WTC11 (cell line): ENCODE results near the gene DHTKD1.

Experiments
- ATF2 ChIP-seq: sonication (generic); formaldehyde crosslinking; IDR thresholded peaks from 2 replicates; pipeline ENCODE4 v1.8.1; 2022; ENCODE audit warnings: low read depth, missing genetic modification reagents, borderline replicate concordance
- CREB1 ChIP-seq: sonication (generic); formaldehyde crosslinking; IDR thresholded peaks from 2 replicates; pipeline ENCODE4 v1.8.0; 2023; ENCODE audit warnings: mild to moderate bottlenecking, missing genetic modification reagents
- CTCF ChIP-seq: fragments of 200-600 bp; IDR thresholded peaks from 2 replicates; pipeline ENCODE4 v1.8.0; 2022; ENCODE audit warnings: antibody characterized with exemption
- ESRRA ChIP-seq: sonication (generic); formaldehyde crosslinking; IDR thresholded peaks from 2 replicates; pipeline ENCODE4 v1.8.1; 2022; ENCODE audit warnings: mild to moderate bottlenecking, missing genetic modification reagents, borderline replicate concordance
- IRF1 ChIP-seq: sonication (generic); formaldehyde crosslinking; IDR thresholded peaks from 2 replicates; pipeline ENCODE4 v1.8.0; 2023; ENCODE audit warnings: missing genetic modification reagents
- JUN ChIP-seq: sonication (generic); formaldehyde crosslinking; IDR thresholded peaks from 2 replicates; pipeline ENCODE4 v1.8.0; 2023; ENCODE audit warnings: mild to moderate bottlenecking, missing genetic modification reagents
- MAX ChIP-seq: sonication (generic); formaldehyde crosslinking; IDR thresholded peaks from 2 replicates; pipeline ENCODE4 v1.8.0; 2022; ENCODE audit warnings: mild to moderate bottlenecking, missing genetic modification reagents
- MXD4 ChIP-seq: fragments of 250-450 bp; sonication (Bioruptor Pico); IDR thresholded peaks from 2 replicates; pipeline ENCODE4 v1.8.0; 2021; ENCODE audit warnings: mild to moderate bottlenecking, moderate library complexity, borderline replicate concordance
- NR2C2 ChIP-seq: sonication (generic); formaldehyde crosslinking; IDR thresholded peaks from 2 replicates; pipeline ENCODE4 v1.8.0; 2022; ENCODE audit warnings: mild to moderate bottlenecking, missing genetic modification reagents
- RELA ChIP-seq: sonication (generic); formaldehyde crosslinking; IDR thresholded peaks from 2 replicates; pipeline ENCODE4 v1.8.1; 2022; ENCODE audit warnings: missing genetic modification reagents, mild to moderate bottlenecking, borderline replicate concordance
- TCF7 ChIP-seq: sonication (generic); formaldehyde crosslinking; IDR thresholded peaks from 2 replicates; pipeline ENCODE4 v1.8.0; 2022; ENCODE audit warnings: mild to moderate bottlenecking, low read depth, missing genetic modification reagents, moderate library complexity
- ZBTB21 ChIP-seq: sonication (generic); formaldehyde crosslinking; IDR thresholded peaks from 2 replicates; pipeline ENCODE4 v1.8.1; 2023; ENCODE audit warnings: mild to moderate bottlenecking, missing genetic modification reagents, borderline replicate concordance
- ZNF423 ChIP-seq: fragments of 250-450 bp; sonication (Bioruptor Pico); IDR thresholded peaks from 2 replicates; pipeline ENCODE4 v2.1.2; 2022; ENCODE audit warnings: mild to moderate bottlenecking, moderate library complexity

GRCh38 chr10:12135631-12136030, 66.9 kb downstream of the DHTKD1 start:
- TF ChIP-seq CTCF (no peak), NR2C2 (CRISPR knock-in tag) (no peak), TCF7 (CRISPR knock-in tag) (no peak), MAX (CRISPR knock-in tag) (no peak), ZNF423 (CRISPR knock-in tag) (no peak), ATF2 (no peak), ZBTB21 (no peak), IRF1 (CRISPR knock-in tag) (no peak), RELA (CRISPR knock-in tag) (no peak), ESRRA (CRISPR knock-in tag) (no peak), MXD4 (no peak), CREB1 (CRISPR knock-in tag) (no peak), JUN (CRISPR knock-in tag) (no peak)
